HEK293T (cell line): ENCODE measurements around the gene CACNA1E.
"Not testable (repeated sequence)": the region's sequence is repeated elsewhere in the genome, so short reads cannot be mapped to it uniquely, and the experiment has no call there.

Experiments
- FOXA1 ChIP-seq: fragments of 450-650 bp; IDR thresholded peaks from 2 replicates; pipeline ENCODE4 v1.6.1; 2016; ENCODE audit warnings: mild to moderate bottlenecking
- FOXM1 ChIP-seq: fragments of 450-650 bp; IDR thresholded peaks from 2 replicates; pipeline ENCODE4 v1.6.1; 2017; ENCODE audit warnings: mild to moderate bottlenecking, borderline replicate concordance
- SP1 ChIP-seq: fragments of 450-650 bp; IDR thresholded peaks from 2 replicates; pipeline ENCODE4 v1.6.1; 2017

- not testable (repeated sequence) for TF ChIP-seq FOXM1, SP1, FOXA1
These were observed 370.9 kb downstream of the CACNA1E start for GRCh38 chr1:181854212-181854611.
